Activated naive CD4-positive, alpha-beta T cell treated with anti-CD3 and anti-CD28 coated beads, Interleukin-2, amount 50 U/mL, for 24 hours (primary cell): Measurements from ENCODE around the gene LRRC9.
A peak's percentile ranks its signal among the peaks of the same experiment; 100 is the strongest.
"Not testable (repeated sequence)": the region's sequence is repeated elsewhere in the genome, so short reads cannot be mapped to it uniquely, and the experiment has no call there.

Experiments used
- H3K27ac Mint-ChIP-seq: one replicate; pipeline ENCODE4 v1.8.0; 2021; ENCODE audit warnings: mild to moderate bottlenecking, mixed read lengths
- H3K27me3 Mint-ChIP-seq: one replicate; pipeline ENCODE4 v1.8.0; 2021; ENCODE audit warnings: mixed read lengths
- H3K36me3 Mint-ChIP-seq: one replicate; pipeline ENCODE4 v1.8.0; 2021; ENCODE audit warnings: mixed read lengths
- H3K4me1 Mint-ChIP-seq: one replicate; pipeline ENCODE4 v1.8.0; 2021; ENCODE audit warnings: mixed read lengths
- H3K4me3 Mint-ChIP-seq: one replicate; pipeline ENCODE4 v1.8.0; 2021; ENCODE audit warnings: mild to moderate bottlenecking, mixed read lengths
- H3K9me3 Mint-ChIP-seq: one replicate; pipeline ENCODE4 v1.8.0; 2021; ENCODE audit warnings: mixed read lengths

The LRRC9 gene

DNA sequence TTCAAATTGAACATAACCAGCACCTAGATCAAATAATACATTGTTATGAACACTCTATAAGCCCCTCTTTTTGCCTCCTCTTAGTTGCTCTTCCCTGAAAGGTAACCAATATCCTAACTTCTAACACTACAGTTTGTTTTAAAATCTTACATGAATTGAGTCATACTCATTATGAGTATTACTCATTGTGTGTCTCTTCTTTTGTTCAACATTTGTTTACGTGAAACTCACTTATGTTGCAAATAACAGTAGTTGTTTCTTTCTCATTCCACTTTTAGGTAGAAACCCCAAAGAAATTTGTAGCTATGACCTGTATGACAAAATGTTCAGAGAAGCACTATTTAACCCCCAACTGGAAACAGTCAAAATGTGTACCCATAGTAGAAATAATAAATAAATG lies 6.6 kb downstream of the LRRC9 start:
- H3K4me3 Mint-ChIP-seq: no peak overlapping the region
- no peaks in the 10 kb centered on the region for H3K9me3 Mint-ChIP-seq
- H3K27ac Mint-ChIP-seq: no peak overlapping the region
- H3K4me1 Mint-ChIP-seq: no peaks in the 10 kb centered on the region
- no peaks in the 10 kb centered on the region for H3K36me3 Mint-ChIP-seq
- H3K27me3 Mint-ChIP-seq: peaks cover 22% of the 10 kb centered on the region

DNA sequence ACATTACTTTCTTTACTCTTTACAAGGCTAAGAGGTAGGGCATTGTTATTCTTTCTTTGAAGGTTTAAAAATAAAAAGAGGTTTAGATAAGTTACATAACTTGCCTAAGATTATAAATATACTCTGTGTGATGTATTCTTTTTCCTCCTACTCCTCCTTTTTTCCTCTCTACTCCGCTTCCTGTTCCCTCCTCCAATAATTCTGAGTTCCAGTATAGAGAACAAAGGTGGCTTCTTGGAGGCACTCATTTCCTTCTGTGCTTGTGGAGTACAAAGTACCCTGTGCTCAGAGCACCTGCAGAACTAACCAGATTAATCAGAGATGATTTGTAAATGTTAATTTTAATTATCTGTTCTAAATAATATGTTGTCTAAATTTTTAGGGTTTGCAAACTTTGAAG lies 11.3 kb downstream of the LRRC9 start:
- H3K4me3 Mint-ChIP-seq: no peak overlapping the region
- no peaks in the 10 kb centered on the region for H3K9me3 Mint-ChIP-seq
- no peaks in the 10 kb centered on the region for H3K36me3 Mint-ChIP-seq
- peaks cover 13% of the 10 kb centered on the region for H3K27me3 Mint-ChIP-seq
- H3K27ac Mint-ChIP-seq: no peak overlapping the region
- H3K4me1 Mint-ChIP-seq: no peaks in the 10 kb centered on the region

DNA sequence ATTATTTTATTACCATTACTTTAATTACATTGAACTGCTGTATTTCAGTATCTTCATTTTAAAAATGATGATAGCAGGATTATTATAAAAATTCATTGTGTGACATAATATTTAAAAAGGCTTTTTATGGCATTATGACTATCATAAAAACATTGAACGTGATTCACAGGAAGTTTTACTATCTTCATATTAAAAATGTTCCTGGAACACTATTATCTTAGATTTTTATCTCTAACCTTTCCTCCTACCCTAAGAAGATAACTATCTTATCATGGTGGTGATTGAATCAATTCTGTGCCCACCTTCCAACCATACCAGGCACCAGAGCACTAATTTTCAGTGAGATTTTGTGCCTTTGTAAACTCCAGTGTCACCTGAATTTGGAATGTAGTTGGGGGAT lies 16.2 kb downstream of the LRRC9 start:
- no peak overlapping the region for H3K27ac Mint-ChIP-seq
- H3K36me3 Mint-ChIP-seq: no peaks in the 10 kb centered on the region
- no peaks in the 10 kb centered on the region for H3K4me1 Mint-ChIP-seq
- no peak overlapping the region for H3K4me3 Mint-ChIP-seq
- H3K27me3 Mint-ChIP-seq: peaks cover 4% of the 10 kb centered on the region
- no peaks in the 10 kb centered on the region for H3K9me3 Mint-ChIP-seq

DNA sequence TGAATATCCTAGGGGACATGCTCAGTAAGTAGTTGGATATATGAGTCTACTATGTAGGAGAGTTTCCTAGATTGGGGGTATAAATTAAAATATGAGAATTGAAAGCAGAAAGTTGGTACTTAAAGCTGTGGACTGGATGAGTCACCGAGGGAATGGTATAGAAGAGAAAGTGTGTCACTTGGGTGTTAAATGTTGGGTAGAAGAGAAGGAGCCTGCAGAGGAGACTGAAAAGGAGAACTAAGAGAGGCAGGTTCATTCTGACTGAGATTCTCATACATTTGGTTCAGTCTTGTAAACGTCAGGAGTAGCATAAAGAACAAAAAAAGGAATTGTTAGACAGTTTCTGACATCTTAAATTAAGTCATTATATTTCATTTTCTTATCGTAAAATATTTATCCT lies 19.9 kb downstream of the LRRC9 start:
- peaks cover 12% of the 10 kb centered on the region for H3K27me3 Mint-ChIP-seq
- no peaks in the 10 kb centered on the region for H3K4me1 Mint-ChIP-seq
- no peak overlapping the region for H3K27ac Mint-ChIP-seq

DNA sequence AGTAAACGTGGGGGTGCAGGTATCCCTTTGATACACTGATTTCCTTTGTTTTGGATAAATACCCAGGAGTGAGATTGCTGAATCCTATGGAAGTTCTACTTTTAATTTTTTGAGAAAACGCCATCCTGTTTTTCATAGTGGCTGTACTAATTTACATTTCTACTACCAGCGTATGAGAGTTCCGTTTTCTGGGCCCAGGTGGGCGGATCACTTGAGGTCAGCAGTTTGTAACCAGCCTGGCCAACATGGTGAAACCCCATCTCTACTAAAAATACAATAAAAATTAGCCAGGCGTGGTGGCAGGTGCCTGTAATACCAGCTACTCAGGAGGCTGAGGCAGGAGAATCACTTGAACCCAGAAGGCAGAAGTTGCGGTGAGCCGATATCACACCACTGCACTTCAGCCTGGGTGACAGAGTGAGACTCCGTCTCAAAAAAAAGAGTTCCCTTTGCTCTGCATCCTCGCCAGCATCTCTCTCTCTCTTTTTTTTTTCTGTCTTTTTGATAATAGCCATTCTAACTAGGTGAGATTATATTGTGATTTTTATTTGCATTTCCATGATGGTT lies 22.4 kb downstream of the LRRC9 start:
- H3K27ac Mint-ChIP-seq, H3K4me1 Mint-ChIP-seq, H3K36me3 Mint-ChIP-seq, H3K4me3 Mint-ChIP-seq, H3K9me3 Mint-ChIP-seq: not testable (repeated sequence)
- H3K27me3 Mint-ChIP-seq: peaks cover 12% of the 10 kb centered on the region

More for the DNA sequence above, 19.9 kb downstream of the LRRC9 start:
- Mint-ChIP-seq H3K9me3 (peaks cover 5% of the 10 kb centered on the region), H3K36me3 (no peaks in the 10 kb centered on the region), H3K4me3 (no peak overlapping the region)

DNA sequence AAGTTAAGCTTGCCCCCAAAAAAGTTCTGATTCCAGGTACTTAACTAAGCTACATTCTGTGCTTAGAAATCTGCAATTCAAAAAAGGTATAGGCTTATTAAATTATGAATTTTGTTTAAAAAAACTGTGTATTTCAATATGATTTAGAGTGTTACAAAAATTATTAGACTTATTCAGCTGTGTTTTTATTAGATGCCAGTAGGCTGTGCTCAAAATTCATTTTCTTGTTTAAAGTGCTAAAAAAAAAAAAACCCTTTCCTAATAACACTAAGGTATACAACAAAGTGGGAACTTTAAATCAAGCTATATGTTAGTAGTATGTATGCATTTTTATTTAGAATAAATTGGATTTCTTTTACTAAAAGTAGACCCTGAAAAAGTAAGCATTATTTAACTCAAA lies 25.0 kb downstream of the LRRC9 start:
- peaks cover 9% of the 10 kb centered on the region for H3K27me3 Mint-ChIP-seq

DNA sequence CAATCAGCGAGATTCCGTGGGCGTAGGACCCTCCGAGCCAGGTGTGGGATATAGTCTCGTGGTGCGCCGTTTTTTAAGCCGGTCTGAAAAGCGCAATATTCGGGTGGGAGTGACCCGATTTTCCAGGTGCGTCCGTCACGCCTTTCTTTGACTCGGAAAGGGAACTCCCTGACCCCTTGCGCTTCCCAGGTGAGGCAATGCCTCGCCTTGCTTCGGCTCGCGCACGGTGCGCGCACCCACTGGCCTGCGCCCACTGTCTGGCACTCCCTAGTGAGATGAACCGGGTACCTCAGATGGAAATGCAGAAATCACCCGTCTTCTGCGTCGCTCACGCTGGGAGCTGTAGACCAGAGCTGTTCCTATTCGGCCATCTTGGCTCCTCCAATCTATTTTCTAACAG lies 32.2 kb downstream of the LRRC9 start:
- not testable (repeated sequence) for H3K36me3 Mint-ChIP-seq, H3K4me3 Mint-ChIP-seq, H3K27ac Mint-ChIP-seq, H3K4me1 Mint-ChIP-seq
- Mint-ChIP-seq H3K27me3 (peaks cover 15% of the 10 kb centered on the region), H3K9me3 (peaks cover 13% of the 10 kb centered on the region)

More for the DNA sequence above, 25.0 kb downstream of the LRRC9 start:
- Mint-ChIP-seq H3K4me3 (no peak overlapping the region), H3K36me3 (no peaks in the 10 kb centered on the region), H3K4me1 (no peaks in the 10 kb centered on the region), H3K9me3 (peaks cover 5% of the 10 kb centered on the region), H3K27ac (no peak overlapping the region)

DNA sequence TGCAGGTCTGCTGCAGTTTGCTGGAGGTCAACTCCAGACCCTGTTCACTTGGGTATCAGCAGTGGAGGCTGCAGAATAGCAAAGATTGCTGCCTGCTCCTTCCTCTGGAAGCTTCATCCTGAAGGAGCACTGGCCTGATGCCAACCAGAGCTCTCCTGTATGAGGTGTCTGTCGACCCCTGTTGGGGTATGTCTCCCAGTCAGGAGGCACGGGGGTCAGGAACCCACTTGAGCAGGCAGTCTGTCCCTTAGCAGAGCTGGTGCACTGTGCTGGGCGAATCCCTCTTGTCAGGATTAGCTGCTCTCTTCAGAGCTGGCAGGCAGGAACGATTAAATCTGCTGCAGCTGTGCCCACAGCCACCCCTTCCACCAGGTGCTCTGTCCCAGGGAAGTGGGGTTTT lies 37.9 kb downstream of the LRRC9 start:
- not testable (repeated sequence) for H3K4me3 Mint-ChIP-seq, H3K27ac Mint-ChIP-seq, H3K4me1 Mint-ChIP-seq, H3K36me3 Mint-ChIP-seq
- Mint-ChIP-seq H3K9me3 (peaks cover 13% of the 10 kb centered on the region), H3K27me3 (peaks cover 12% of the 10 kb centered on the region)

DNA sequence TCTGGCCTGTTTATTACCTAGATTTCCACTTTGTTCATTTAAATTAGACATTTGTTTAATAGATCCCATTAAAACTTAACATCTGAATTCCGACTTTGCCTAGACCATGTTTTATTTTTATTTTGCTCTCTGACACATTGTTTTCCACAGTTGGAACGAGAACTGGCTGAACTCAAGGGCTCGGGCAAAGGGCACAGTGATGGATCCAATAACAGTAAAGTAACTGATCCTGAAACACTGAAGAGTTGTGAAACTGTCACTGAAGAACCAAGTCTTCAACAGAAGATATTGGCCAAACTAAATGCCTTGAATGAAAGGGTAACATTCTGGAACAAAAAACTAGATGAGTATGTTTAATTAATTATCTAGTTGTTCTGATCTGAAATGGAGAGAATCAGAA lies 39.7 kb downstream of the LRRC9 start:
- H3K9me3 Mint-ChIP-seq: peaks cover 7% of the 10 kb centered on the region
- H3K4me1 Mint-ChIP-seq: peaks cover 5% of the 10 kb centered on the region
- H3K36me3 Mint-ChIP-seq: peaks cover 6% of the 10 kb centered on the region
- no peak overlapping the region for H3K27ac Mint-ChIP-seq
- H3K4me3 Mint-ChIP-seq: no peak overlapping the region
- peaks cover 7% of the 10 kb centered on the region for H3K27me3 Mint-ChIP-seq

DNA sequence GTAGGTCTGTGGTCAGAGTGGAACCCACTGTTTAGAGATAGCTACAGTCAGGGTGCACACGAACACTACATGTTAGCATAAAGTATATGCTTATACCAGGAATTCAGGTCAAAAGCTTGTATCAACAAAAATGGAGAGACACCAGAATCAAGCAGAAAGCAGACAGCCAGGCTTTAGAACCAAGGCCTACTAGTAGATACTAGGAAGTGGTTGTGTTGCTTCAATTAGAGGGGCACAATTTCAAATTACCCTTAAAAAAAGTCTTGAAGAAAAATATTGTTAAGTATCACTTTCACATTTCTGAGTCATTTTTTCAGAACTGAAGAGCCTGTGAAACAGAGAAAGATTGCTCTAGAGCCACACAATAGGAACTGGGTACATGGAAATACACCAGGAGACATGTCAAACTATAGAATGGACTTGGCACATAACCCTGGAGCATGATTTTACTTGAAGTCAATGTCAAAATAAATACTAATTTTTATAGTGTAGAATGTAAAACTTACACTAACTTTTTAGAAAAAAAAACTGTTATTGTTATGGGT lies 41.6 kb downstream of the LRRC9 start:
- H3K36me3 Mint-ChIP-seq: no peaks in the 10 kb centered on the region
- H3K4me3 Mint-ChIP-seq: no peak overlapping the region
- H3K9me3 Mint-ChIP-seq: no peaks in the 10 kb centered on the region
- H3K4me1 Mint-ChIP-seq: peaks cover 13% of the 10 kb centered on the region
- H3K27me3 Mint-ChIP-seq: no peaks in the 10 kb centered on the region
- H3K27ac Mint-ChIP-seq: no peak overlapping the region

DNA sequence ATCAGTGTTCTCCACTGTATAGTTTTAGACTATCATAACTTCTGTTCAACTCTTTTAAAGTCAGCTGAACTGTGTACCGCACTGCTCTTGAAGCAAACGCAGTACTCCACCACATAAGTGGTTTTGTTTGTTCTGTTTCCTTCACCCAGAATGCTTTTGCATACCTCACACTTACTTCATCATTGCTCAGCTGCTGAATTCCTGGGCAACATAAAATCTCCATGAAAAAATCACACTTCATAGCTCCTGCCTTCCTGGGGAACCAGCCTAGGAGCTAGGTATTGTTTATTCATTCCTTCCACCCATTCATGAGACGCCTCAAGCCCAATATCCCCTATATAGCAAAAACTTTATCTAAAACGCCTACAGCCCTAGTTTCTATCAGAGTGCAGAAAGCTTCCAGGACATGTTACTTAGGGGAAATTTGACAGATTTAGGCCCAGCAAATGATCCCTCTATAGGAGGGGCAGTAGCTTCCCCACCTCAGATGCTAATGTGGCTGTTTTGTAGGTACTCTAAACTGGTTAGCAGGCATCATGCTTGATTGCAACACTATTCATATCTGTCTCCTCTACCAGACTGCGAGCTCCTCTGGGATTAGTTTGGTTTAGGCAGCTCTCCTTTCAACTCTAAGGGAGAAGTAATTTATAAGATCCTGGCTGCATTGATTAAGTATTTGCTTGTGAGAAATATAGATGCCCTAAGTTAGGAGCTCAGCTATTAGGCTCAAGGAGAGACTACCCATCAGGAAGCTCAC lies 44.5 kb downstream of the LRRC9 start:
- Mint-ChIP-seq H3K27ac (peak overlapping the region; percentile 49), H3K4me1 (peaks cover 13% of the 10 kb centered on the region), H3K27me3 (peaks cover 2% of the 10 kb centered on the region), H3K9me3 (no peaks in the 10 kb centered on the region), H3K4me3 (peak overlapping the region; percentile 86), H3K36me3 (no peaks in the 10 kb centered on the region)

DNA sequence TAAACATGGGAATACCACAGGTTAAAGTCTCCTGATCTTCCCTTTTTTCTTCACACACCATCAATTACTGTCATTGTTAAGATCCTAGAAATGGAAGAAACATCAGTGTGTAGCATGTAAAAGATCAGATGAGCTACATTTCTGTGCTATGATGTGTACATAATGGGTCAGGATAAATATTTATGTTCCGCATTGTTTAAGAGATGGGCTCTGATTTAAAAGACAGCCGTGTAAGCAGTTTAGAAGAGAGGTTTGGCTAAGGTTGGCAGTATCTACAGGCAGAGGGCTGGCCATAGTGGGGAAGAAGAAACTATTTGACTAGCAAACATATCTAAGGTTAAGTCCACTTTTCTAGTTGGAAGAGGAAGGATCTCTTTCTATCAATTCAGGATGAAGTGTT lies 49.4 kb downstream of the LRRC9 start:
- Mint-ChIP-seq H3K9me3 (no peaks in the 10 kb centered on the region), H3K4me3 (no peak overlapping the region), H3K27ac (no peak overlapping the region), H3K27me3 (peaks cover 2% of the 10 kb centered on the region), H3K4me1 (peaks cover 11% of the 10 kb centered on the region), H3K36me3 (no peaks in the 10 kb centered on the region)

DNA sequence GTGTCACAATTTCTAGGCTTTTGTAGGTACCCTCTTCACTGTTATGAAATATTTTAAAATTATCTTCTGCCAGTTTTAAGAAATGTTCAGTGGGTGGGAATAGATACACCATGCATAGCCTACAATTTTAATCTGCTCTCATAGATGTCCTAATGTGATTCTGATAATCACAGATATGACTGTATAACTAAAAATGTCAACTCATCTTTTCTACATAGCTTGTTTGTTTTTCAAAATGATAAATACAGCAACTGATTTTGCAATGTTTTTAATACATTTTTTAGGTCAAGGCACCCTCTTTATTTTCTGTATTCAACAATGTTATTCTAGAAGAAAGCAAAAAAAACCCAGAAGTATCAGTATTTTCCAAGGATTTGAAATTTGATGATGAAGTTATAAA lies 61.6 kb downstream of the LRRC9 start:
- no peak overlapping the region for H3K4me3 Mint-ChIP-seq
- H3K36me3 Mint-ChIP-seq: no peaks in the 10 kb centered on the region
- H3K4me1 Mint-ChIP-seq: no peaks in the 10 kb centered on the region
- H3K27ac Mint-ChIP-seq: no peak overlapping the region
- no peaks in the 10 kb centered on the region for H3K9me3 Mint-ChIP-seq
- no peaks in the 10 kb centered on the region for H3K27me3 Mint-ChIP-seq

DNA sequence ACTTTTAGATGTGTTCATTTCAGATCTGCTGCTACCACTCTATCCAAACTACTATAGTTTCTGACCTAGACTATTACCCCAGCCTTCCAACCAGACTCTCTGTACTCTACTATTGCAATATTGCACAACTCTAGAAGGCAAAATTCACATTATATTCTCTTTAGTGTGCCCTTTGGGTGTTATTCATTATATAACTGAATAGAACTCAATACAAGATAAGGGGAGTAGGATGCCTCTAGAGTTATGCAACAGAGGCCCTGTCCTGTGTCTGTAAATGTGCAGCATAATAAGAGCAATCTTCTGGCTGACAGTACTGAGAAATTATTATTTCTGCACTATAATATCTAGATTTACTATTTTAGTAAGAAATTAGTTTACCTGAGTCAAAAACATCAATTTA lies 63.1 kb downstream of the LRRC9 start:
- Mint-ChIP-seq H3K27me3 (no peaks in the 10 kb centered on the region), H3K9me3 (no peaks in the 10 kb centered on the region), H3K36me3 (no peaks in the 10 kb centered on the region), H3K4me3 (no peak overlapping the region), H3K27ac (no peak overlapping the region), H3K4me1 (no peaks in the 10 kb centered on the region)

DNA sequence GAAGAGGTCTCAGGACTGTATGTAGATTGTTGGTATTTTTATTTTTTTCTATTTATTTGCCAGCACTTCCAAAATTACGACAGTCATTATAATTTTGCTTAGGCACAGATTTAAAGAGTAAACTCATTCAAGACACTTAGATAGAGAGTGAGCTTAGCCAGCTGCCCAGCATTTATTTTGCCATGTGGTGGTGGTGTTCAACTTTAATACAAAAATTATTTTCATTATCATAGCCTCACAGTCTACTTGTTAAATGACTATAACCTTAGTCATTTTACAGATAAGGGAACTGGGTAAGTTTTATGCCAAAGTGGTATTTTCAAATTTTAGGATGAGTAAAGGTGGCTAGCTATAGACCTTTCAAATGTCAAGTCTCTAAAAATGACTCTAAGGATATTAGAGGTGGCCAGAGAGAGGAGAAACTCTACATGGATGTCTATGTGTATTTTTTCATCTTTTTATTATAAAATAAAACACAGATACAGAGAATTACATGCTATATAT lies 66.7 kb downstream of the LRRC9 start:
- H3K36me3 Mint-ChIP-seq: no peaks in the 10 kb centered on the region
- H3K27me3 Mint-ChIP-seq: no peaks in the 10 kb centered on the region
- no peak overlapping the region for H3K27ac Mint-ChIP-seq
- no peaks in the 10 kb centered on the region for H3K9me3 Mint-ChIP-seq
- no peaks in the 10 kb centered on the region for H3K4me1 Mint-ChIP-seq
- H3K4me3 Mint-ChIP-seq: no peak overlapping the region

DNA sequence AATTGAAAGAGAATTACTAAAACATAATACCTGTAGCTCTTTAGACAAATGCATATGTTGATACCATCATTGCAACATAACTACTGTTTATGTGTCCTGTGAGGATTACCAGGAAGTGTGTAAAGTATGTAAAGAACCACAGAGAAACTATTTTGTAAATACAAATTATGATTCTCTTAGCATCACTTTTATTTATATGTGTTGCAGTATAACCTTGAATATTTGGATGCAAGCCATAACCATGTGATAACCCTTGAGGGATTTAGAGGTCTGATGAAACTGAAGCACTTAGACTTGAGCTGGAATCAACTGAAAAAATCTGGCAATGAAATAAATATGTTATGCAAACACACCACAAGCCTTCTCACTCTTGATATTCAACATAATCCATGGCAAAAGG lies 77.5 kb downstream of the LRRC9 start:
- H3K27ac Mint-ChIP-seq: no peak overlapping the region
- H3K27me3 Mint-ChIP-seq: peaks cover 2% of the 10 kb centered on the region
- no peaks in the 10 kb centered on the region for H3K36me3 Mint-ChIP-seq
- H3K4me1 Mint-ChIP-seq: no peaks in the 10 kb centered on the region
- no peak overlapping the region for H3K4me3 Mint-ChIP-seq
- H3K9me3 Mint-ChIP-seq: no peaks in the 10 kb centered on the region
